ENCODE measurements around the gene MAN2A1. TPM values are rescaled to one million over a fixed set of nuclear protein-coding genes. Genes with fewer than 3 reads are reported as not detected.

Gene MAN2A1
- total RNA-seq, 1 experiment from 2014 or later: 35.4 TPM

- no peaks in the 10 kb centered on the region for H3K36me3 ChIP-seq (ENCODE audit: control insufficient read depth in 1 of 2, insufficient read depth in 2 of 2, low read length in 2 of 2)
- H4K20me1 ChIP-seq (ENCODE audit: insufficient read depth): no peaks in the 10 kb centered on the region
- no peak overlapping the region for H3K9ac ChIP-seq (ENCODE audit: low read length)
- no peak overlapping the region for H3K27ac ChIP-seq (ENCODE audit: low read depth, low read length)
- TF ChIP-seq MAX (IDR thresholded peaks at IDR 0.05) (no peak), FOSL1 (IDR thresholded peaks at IDR 0.05; ENCODE audit: low read depth) (no peak), YY1 (IDR thresholded peaks at IDR 0.05; ENCODE audit: extremely low read depth, insufficient replicate concordance, low read depth, low read length) (no peak), EZH2phosphoT487 (IDR thresholded peaks at IDR 0.05; ENCODE audit: borderline replicate concordance) (no peak), ATF3 (IDR thresholded peaks at IDR 0.05) (no peak), EZH2 (IDR thresholded peaks at IDR 0.05) (no peak), CEBPB (IDR thresholded peaks at IDR 0.05; ENCODE audit: low read depth) (no peak), ZBTB33 (IDR thresholded peaks at IDR 0.05; ENCODE audit: extremely low read depth, insufficient replicate concordance, low read length) (no peak), ZNF274 (IDR thresholded peaks at IDR 0.05; ENCODE audit: low read depth, low read length) (no peak), POLR2AphosphoS5 (IDR thresholded peaks at IDR 0.05; ENCODE audit: low read depth, low read length) (no peak), RAD21 (IDR thresholded peaks at IDR 0.05; ENCODE audit: low read depth) (no peak), TCF7L2 (IDR thresholded peaks at IDR 0.05; ENCODE audit: borderline replicate concordance, extremely low read depth, insufficient read depth, insufficient read length) (no peak), SIN3A (IDR thresholded peaks at IDR 0.05; ENCODE audit: low read depth) (no peak), SP1 (IDR thresholded peaks at IDR 0.05; ENCODE audit: low read depth) (no peak), POLR2A (IDR thresholded peaks at IDR 0.05; ENCODE audit: borderline replicate concordance, extremely low read depth, insufficient read depth, insufficient read length) (no peak), JUND (IDR thresholded peaks at IDR 0.05) (no peak), CBX3 (IDR thresholded peaks at IDR 0.05; ENCODE audit: low read depth) (no peak), ZFX (IDR thresholded peaks at IDR 0.05) (no peak), CTCF (IDR thresholded peaks at IDR 0.05 in 2 of 3, conservative IDR thresholded peaks at IDR 0.05 in 1 of 3; ENCODE audit: borderline replicate concordance in 1 of 3, insufficient read depth in 1 of 3, low read depth in 2 of 3, low read length in 2 of 3) (no peak), REST (IDR thresholded peaks at IDR 0.05; ENCODE audit: low read depth) (no peak)
- intact Hi-C loops (cut with micrococcal nuclease): no loop called here
- H3K4me2 ChIP-seq (ENCODE audit: low read length): no peak overlapping the region
- H3K4me3 ChIP-seq (replicated peaks in 1 of 2; ENCODE audit: low read depth in 1 of 2, low read length in 2 of 2): no peak overlapping the region
- POLR2A ChIA-PET: no interaction called here
- H2AFZ ChIP-seq (ENCODE audit: low read depth, low read length, poor library complexity, severe bottlenecking): no peak overlapping the region
- H3K4me1 ChIP-seq (ENCODE audit: control insufficient read depth in 1 of 2, insufficient read depth in 2 of 2, low read length in 2 of 2): no peaks in the 10 kb centered on the region
- CTCF ChIA-PET: no interaction called here
- RAD21 ChIA-PET (ENCODE audit: low non-redundant PET in 1 of 2, low total read pairs in 2 of 2, uncharacterized antibody in 2 of 2, unreplicated experiment in 2 of 2): no interaction called here
- no peaks in the 10 kb centered on the region for H3K79me2 ChIP-seq (ENCODE audit: insufficient read depth, low read length)
- ATAC-seq (no peak), DNase-seq (ENCODE audit: low read depth, low spot score) (no peak)
- no peaks in the 10 kb centered on the region for H3K9me2 ChIP-seq (ENCODE audit: insufficient read depth)
- H3K9me3 ChIP-seq (ENCODE audit: control insufficient read depth in 1 of 2, insufficient read depth in 1 of 2, low read depth in 1 of 2, low read length in 2 of 2): no peaks in the 10 kb centered on the region
- no peaks in the 10 kb centered on the region for H3K27me3 ChIP-seq (ENCODE audit: insufficient read depth, low read length)
- no TSS peak for BruUV-seq (replicated peaks)
Measured at GRCh38 chr5:109803854-109804253, 114.1 kb downstream of the MAN2A1 start.

Measured in HCT116 (cell line).